Transverse colon (tissue), 4 donors: ENCODE data around the gene PRKAA2.

Experiments used
- POLR2AphosphoS5 ChIP-seq, 3 donors: sonication (generic); formaldehyde crosslinking; IDR thresholded peaks; one replicate each; pipeline ENCODE4 v1.6.1; 2016; ENCODE audit warnings: antibody characterized with exemption in 3 of 3
- TF ChIP-seq, protein P1 (sequence below), 5 experiments: fragments of 200-600 bp in 3 of 5; fragments of 450-650 bp in 2 of 5; sonication (generic) in 3 of 5; IDR thresholded peaks; 1 replicate in 2 of 5; 2 replicates in 3 of 5; pipeline ENCODE4 v1.5.1; 2016 to 2017; ENCODE audit warnings: antibody characterized with exemption in 5 of 5, inconsistent platforms in 3 of 5, mild to moderate bottlenecking in 2 of 5, moderate library complexity in 1 of 5

DNA sequence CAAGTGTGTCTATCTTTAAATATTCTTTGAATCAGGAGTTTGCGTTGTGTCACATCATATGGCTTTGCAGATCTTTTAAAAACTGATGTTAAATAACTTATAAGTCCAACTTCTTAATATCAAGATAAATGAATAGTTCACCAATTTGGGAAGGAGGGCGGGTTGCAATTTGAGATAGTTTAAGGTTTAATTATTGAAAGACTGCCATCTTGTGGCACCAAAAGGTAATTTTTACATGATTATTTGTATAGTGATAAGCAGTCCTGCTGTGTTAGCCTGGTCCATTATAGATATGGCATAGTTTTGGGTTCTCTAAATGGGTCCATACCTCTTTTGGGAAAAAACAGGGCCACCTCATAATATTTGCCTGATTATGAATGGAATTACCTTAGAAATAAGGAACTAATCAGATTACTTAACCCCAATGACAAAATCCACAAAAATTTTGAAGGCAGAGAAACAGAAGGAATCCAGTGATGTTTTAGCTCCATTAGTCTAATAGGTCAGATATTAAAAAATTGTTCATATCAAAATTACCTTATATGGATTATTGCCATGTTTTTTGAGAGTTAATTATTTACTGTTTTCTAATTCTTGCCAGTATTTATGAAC is 64.3 kb downstream of the PRKAA2 start:
- no peak for TF ChIP-seq POLR2AphosphoS5 (IDR thresholded peaks at IDR 0.05)
- TF ChIP-seq, protein P1, sequence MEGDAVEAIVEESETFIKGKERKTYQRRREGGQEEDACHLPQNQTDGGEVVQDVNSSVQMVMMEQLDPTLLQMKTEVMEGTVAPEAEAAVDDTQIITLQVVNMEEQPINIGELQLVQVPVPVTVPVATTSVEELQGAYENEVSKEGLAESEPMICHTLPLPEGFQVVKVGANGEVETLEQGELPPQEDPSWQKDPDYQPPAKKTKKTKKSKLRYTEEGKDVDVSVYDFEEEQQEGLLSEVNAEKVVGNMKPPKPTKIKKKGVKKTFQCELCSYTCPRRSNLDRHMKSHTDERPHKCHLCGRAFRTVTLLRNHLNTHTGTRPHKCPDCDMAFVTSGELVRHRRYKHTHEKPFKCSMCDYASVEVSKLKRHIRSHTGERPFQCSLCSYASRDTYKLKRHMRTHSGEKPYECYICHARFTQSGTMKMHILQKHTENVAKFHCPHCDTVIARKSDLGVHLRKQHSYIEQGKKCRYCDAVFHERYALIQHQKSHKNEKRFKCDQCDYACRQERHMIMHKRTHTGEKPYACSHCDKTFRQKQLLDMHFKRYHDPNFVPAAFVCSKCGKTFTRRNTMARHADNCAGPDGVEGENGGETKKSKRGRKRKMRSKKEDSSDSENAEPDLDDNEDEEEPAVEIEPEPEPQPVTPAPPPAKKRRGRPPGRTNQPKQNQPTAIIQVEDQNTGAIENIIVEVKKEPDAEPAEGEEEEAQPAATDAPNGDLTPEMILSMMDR (IDR thresholded peaks at IDR 0.05) = peak; percentile 55 to 69 (median 60)
